Hepatocyte (in vitro differentiated cells): ENCODE results near the gene TOLLIP.

Source experiments
- EZH2 ChIP-seq: fragments of 200-600 bp; sonication (generic); IDR thresholded peaks from 2 replicates; pipeline ENCODE4 v1.6.1; 2016; ENCODE audit warnings: antibody characterized with exemption, mild to moderate bottlenecking, borderline replicate concordance
- EZH2phosphoT487 ChIP-seq: fragments of 200-600 bp; sonication (generic); IDR thresholded peaks from one replicate; pipeline ENCODE4 v1.6.1; 2018; ENCODE audit warnings: antibody characterized with exemption, mild to moderate bottlenecking, low read depth, moderate library complexity; ENCODE audit not compliant: unreplicated experiment, severe bottlenecking
- TF ChIP-seq, protein P1 (sequence below): fragments of 200-600 bp; sonication (generic); IDR thresholded peaks from 2 replicates; pipeline ENCODE4 v1.5.1; 2016; ENCODE audit warnings: antibody characterized with exemption, mild to moderate bottlenecking; ENCODE audit not compliant: poor library complexity

DNA sequence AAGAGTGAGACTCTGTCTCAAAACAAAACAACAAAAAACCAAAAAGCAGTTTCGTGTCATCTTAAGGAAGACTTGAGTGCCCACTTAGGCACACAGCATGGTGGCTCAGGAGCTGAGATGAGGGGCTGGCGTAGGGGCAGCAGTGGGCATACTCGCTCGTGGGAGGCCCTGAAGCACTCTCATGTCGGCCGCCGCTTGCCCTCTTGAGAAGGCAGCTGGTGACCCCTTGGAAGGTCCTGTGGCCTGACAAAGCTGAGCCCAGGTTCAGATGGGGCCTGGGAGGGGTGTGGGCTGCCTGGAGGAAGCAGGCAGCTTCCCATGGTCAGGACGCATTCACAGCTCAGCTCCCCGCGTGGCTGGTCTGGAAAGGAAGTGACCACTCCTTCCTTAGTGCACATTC lies 71.6 kb downstream of the TOLLIP start:
- TF ChIP-seq, protein P1, sequence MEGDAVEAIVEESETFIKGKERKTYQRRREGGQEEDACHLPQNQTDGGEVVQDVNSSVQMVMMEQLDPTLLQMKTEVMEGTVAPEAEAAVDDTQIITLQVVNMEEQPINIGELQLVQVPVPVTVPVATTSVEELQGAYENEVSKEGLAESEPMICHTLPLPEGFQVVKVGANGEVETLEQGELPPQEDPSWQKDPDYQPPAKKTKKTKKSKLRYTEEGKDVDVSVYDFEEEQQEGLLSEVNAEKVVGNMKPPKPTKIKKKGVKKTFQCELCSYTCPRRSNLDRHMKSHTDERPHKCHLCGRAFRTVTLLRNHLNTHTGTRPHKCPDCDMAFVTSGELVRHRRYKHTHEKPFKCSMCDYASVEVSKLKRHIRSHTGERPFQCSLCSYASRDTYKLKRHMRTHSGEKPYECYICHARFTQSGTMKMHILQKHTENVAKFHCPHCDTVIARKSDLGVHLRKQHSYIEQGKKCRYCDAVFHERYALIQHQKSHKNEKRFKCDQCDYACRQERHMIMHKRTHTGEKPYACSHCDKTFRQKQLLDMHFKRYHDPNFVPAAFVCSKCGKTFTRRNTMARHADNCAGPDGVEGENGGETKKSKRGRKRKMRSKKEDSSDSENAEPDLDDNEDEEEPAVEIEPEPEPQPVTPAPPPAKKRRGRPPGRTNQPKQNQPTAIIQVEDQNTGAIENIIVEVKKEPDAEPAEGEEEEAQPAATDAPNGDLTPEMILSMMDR: no peak
- TF ChIP-seq EZH2 (no peak), EZH2phosphoT487 (no peak)
